Keratinocyte (primary cell): ENCODE measurements around the gene TTC14. TPM values are rescaled to one million over a fixed set of nuclear protein-coding genes. Genes with fewer than 3 reads are reported as not detected.

Experiments used
- DNase-seq: peaks from one replicate; pipeline ENCODE4 v3.0.0-alpha.2; 2011; ENCODE audit warnings: low read depth, missing footprints, low spot score
- FAIRE-seq: peaks from 2 replicates; lab custom pipeline; 2011; peaks lifted over from hg19 to GRCh38; lab: Jason Lieb, UNC
- H2AFZ ChIP-seq: 2 replicates; pipeline ENCODE4 v1.6.0; 2012; ENCODE audit warnings: low read length, control low read depth, inconsistent platforms; ENCODE audit not compliant: control insufficient read depth
- H3K27ac ChIP-seq: 2 replicates; pipeline ENCODE4 v1.5.1; 2011; ENCODE audit warnings: low read length; ENCODE audit not compliant: control insufficient read depth, insufficient read depth
- H3K27me3 ChIP-seq: 3 replicates; pipeline ENCODE4 v1.6.0; 2011; ENCODE audit warnings: low read length; ENCODE audit not compliant: control insufficient read depth, insufficient read depth; ENCODE audit errors: extremely low read depth
- H3K36me3 ChIP-seq, 2 experiments: 2 replicates in 1 of 2; 3 replicates in 1 of 2; pipeline ENCODE4 v1.5.1; 2011; ENCODE audit warnings: low read length in 2 of 2, mild to moderate bottlenecking in 1 of 2; ENCODE audit not compliant: control insufficient read depth in 2 of 2, insufficient read depth in 2 of 2; ENCODE audit errors: extremely low read depth in 1 of 2
- H3K4me1 ChIP-seq: 3 replicates; pipeline ENCODE4 v1.5.1; 2011; ENCODE audit warnings: low read length; ENCODE audit not compliant: control insufficient read depth, insufficient read depth; ENCODE audit errors: extremely low read depth
- H3K4me2 ChIP-seq: 3 replicates; pipeline ENCODE4 v1.6.0; 2011; ENCODE audit warnings: low read depth, low read length; ENCODE audit not compliant: control insufficient read depth, insufficient read depth; ENCODE audit errors: extremely low read depth
- H3K4me3 ChIP-seq, 3 experiments: fragments of 200-600 bp in 1 of 3; sonication (generic) in 1 of 3; 2 replicates in 2 of 3; 3 replicates in 1 of 3; pipeline ENCODE4 v1.5.1; 2011 to 2016; ENCODE audit warnings: low read length in 3 of 3, mild to moderate bottlenecking in 3 of 3, control low read depth in 2 of 3, inconsistent platforms in 1 of 3, low read depth in 1 of 3, mixed read lengths in 1 of 3, mixed run types in 1 of 3, moderate library complexity in 1 of 3; ENCODE audit not compliant: control insufficient read depth in 2 of 3, insufficient read depth in 2 of 3; ENCODE audit errors: extremely low read depth in 1 of 3
- H3K79me2 ChIP-seq: 2 replicates; pipeline ENCODE4 v1.6.0; 2012; ENCODE audit warnings: low read length; ENCODE audit not compliant: control insufficient read depth, insufficient read depth
- H3K9ac ChIP-seq: 3 replicates; pipeline ENCODE4 v1.6.0; 2011; ENCODE audit warnings: low read length; ENCODE audit not compliant: control insufficient read depth, insufficient read depth; ENCODE audit errors: extremely low read depth
- H3K9me1 ChIP-seq: 3 replicates; pipeline ENCODE4 v1.6.0; 2011; ENCODE audit warnings: low read length; ENCODE audit not compliant: control insufficient read depth, insufficient read depth; ENCODE audit errors: extremely low read depth
- H3K9me3 ChIP-seq: 2 replicates; pipeline ENCODE4 v1.5.1; 2012; ENCODE audit warnings: low read depth, low read length; ENCODE audit not compliant: control insufficient read depth
- H4K20me1 ChIP-seq: 3 replicates; pipeline ENCODE4 v1.6.0; 2011; ENCODE audit warnings: low read length; ENCODE audit not compliant: control insufficient read depth, insufficient read depth; ENCODE audit errors: extremely low read depth
- EZH2 ChIP-seq: IDR thresholded peaks from one replicate; pipeline ENCODE4 v1.6.1; 2012; ENCODE audit warnings: inconsistent platforms, mild to moderate bottlenecking, low read length, moderate library complexity
- dilution Hi-C: fragments of 300-500 bp; cut with MboI; formaldehyde crosslinking; loops from one replicate; pipeline ENCODE4 v1.7.0; 2020; ENCODE audit warnings: low sequenced_read_pairs; ENCODE audit not compliant: extremely low pct_ligation_motif_present
- polyA plus RNA-seq, 5 experiments: library from polyadenylated mRNA; depleted of rRNA in 3 of 5; stranded (reverse) in 3 of 5; stranded (forward) in 1 of 5; unstranded in 1 of 5; fragments of >200 nt; gene quantifications; 1 replicate in 1 of 5; 2 replicates in 3 of 5; 3 replicates in 1 of 5; pipeline versions ENCODE4 v1.2.1 to v1.2.3, GENCODE V29; 2011 to 2012; ENCODE audit warnings: missing spikeins in 2 of 5, low read depth in 1 of 5, low replicate concordance in 1 of 5
- TF ChIP-seq, protein P1 (sequence below), 3 experiments: IDR thresholded peaks in 1 of 3; conservative IDR thresholded peaks in 1 of 3; optimal IDR thresholded peaks in 1 of 3; 2 replicates in 2 of 3; 3 replicates in 1 of 3; pipeline versions ENCODE3 to v1.5.1; 2011; ENCODE audit warnings: low read length in 3 of 3, mild to moderate bottlenecking in 3 of 3, moderate library complexity in 2 of 3, control low read depth in 1 of 3, inconsistent platforms in 1 of 3; ENCODE audit not compliant: insufficient read depth in 2 of 3; ENCODE audit errors: extremely low read depth in 1 of 3

Gene TTC14
- polyA plus RNA-seq, 1 donor (not counting 4 experiments of a cell fraction or from before 2014, with no cell fraction given): 30.5 TPM

DNA sequence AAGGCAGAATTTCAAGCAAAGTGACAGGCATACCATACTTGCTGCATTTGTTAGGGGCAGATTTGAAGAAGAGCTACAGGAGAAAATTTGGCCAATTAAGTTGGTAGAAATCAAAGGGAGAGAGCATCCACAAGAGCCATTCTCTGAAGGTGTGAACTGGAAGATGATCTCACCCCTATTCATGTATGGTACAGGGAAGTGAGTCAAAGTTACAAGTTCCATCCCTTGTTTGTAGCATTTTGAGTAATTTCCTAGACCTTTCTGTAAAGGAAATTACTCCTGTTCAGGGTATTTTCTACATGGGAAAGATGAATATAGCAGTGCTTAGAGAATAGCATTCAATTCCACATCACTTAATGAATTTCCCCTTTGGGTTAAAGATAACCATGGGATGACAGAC is 28.4 kb downstream of the TTC14 start:
- FAIRE-seq (peak; percentile 81), DNase-seq (no peak)
- Histone ChIP-seq H3K27ac (no peak overlapping the region), H3K9ac (no peak overlapping the region), H3K79me2 (no peaks in the 10 kb centered on the region), H3K36me3 (no peaks in the 10 kb centered on the region), H4K20me1 (no peaks in the 10 kb centered on the region), H3K9me1 (no peaks in the 10 kb centered on the region), H3K27me3 (no peaks in the 10 kb centered on the region), H3K4me2 (no peak overlapping the region), H2AFZ (no peak overlapping the region), H3K4me3 (no peak overlapping the region), H3K9me3 (no peaks in the 10 kb centered on the region), H3K4me1 (peaks cover 6% of the 10 kb centered on the region)
- TF ChIP-seq, protein P1, sequence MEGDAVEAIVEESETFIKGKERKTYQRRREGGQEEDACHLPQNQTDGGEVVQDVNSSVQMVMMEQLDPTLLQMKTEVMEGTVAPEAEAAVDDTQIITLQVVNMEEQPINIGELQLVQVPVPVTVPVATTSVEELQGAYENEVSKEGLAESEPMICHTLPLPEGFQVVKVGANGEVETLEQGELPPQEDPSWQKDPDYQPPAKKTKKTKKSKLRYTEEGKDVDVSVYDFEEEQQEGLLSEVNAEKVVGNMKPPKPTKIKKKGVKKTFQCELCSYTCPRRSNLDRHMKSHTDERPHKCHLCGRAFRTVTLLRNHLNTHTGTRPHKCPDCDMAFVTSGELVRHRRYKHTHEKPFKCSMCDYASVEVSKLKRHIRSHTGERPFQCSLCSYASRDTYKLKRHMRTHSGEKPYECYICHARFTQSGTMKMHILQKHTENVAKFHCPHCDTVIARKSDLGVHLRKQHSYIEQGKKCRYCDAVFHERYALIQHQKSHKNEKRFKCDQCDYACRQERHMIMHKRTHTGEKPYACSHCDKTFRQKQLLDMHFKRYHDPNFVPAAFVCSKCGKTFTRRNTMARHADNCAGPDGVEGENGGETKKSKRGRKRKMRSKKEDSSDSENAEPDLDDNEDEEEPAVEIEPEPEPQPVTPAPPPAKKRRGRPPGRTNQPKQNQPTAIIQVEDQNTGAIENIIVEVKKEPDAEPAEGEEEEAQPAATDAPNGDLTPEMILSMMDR (optimal IDR thresholded peaks at IDR 0.05 in 1 of 3, IDR thresholded peaks at IDR 0.05 in 1 of 3, conservative IDR thresholded peaks at IDR 0.05 in 1 of 3; ENCODE audit: extremely low read depth in 1 of 3, insufficient read depth in 2 of 3, low read length in 3 of 3): no peak
- TF ChIP-seq EZH2: no peak
- dilution Hi-C loops: no loop called here

DNA sequence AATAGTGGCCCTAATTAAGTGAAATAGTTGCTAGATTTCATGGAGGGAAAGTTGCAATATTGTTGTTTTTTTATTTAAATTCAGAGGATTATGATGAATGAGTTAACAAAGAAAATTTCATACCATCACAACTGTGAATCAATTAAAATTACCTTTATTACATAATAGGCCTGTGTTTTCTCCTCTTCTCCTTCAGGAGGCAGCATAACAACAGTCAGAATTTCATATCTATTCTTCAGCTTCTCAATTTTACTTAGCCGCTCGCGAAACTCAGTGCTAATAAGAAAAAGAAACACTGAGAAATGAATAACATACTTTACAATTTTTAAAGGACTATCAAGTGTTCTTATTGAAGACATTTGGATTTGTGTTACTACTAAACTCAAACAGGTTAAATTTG is 29.4 kb downstream of the TTC14 start:
- no peaks in the 10 kb centered on the region for H3K79me2 ChIP-seq
- no peak overlapping the region for H3K9ac ChIP-seq
- H3K9me3 ChIP-seq: no peaks in the 10 kb centered on the region
- TF ChIP-seq, protein P1 (optimal IDR thresholded peaks at IDR 0.05 in 1 of 3, IDR thresholded peaks at IDR 0.05 in 1 of 3, conservative IDR thresholded peaks at IDR 0.05 in 1 of 3; ENCODE audit: extremely low read depth in 1 of 3, insufficient read depth in 2 of 3, low read length in 3 of 3): peak in 1 of 3 experiments; percentile 16
- TF ChIP-seq EZH2: no peak
- FAIRE-seq (no peak), DNase-seq (no peak)
- no peaks in the 10 kb centered on the region for H4K20me1 ChIP-seq
- dilution Hi-C loops: no loop called here
- H3K27ac ChIP-seq: no peak overlapping the region
- no peak overlapping the region for H3K4me3 ChIP-seq
- no peaks in the 10 kb centered on the region for H3K36me3 ChIP-seq
- no peak overlapping the region for H3K4me2 ChIP-seq
- H2AFZ ChIP-seq: no peak overlapping the region
- no peaks in the 10 kb centered on the region for H3K9me1 ChIP-seq
- H3K27me3 ChIP-seq: no peaks in the 10 kb centered on the region
- H3K4me1 ChIP-seq: peaks cover 6% of the 10 kb centered on the region
